ENCODE data around the gene CFAP69.
"Not testable (repeated sequence)": the region's sequence is repeated elsewhere in the genome, so short reads cannot be mapped to it uniquely, and the experiment has no call there.

Gene CFAP69

DNA sequence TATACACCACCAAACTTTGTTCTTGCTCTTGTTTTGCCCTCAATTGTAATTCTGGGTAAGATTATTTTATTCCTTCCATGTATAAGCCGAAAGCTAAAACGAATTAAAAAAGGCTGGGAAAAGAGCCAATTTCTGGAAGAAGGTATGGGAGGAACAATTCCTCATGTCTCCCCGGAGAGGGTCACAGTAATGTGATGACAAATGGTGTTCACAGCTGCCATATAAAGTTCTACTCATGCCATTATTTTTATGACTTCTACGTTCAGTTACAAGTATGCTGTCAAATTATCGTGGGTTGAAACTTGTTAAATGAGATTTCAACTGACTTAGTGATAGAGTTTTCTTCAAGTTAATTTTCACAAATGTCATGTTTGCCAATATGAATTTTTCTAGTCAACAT lies 12.5 kb upstream of the CFAP69 start:
- no peak for DNase-seq (ENCODE audit: low read depth in 3 of 3, low spot score in 1 of 3)

DNA sequence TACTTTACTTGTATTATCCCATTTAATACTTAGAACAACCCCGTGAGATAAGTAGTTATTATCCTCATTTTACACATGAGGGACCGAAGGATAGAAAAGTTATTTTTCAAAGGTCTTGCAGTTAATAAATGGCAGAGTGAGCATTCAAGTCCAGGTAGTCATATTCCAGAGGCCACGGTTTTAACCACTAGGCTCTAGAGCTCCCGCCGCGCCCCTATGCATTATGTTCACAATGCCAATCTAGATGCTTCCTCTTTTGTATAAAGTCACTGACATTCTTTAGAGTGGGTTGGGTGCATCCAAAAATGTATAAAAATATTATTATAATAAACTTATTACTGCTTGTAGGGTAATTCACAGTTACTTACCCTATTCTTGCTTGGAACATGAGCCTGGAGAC lies 11.4 kb upstream of the CFAP69 start:
- no peak for DNase-seq (ENCODE audit: low read depth in 3 of 3, low spot score in 1 of 3)

DNA sequence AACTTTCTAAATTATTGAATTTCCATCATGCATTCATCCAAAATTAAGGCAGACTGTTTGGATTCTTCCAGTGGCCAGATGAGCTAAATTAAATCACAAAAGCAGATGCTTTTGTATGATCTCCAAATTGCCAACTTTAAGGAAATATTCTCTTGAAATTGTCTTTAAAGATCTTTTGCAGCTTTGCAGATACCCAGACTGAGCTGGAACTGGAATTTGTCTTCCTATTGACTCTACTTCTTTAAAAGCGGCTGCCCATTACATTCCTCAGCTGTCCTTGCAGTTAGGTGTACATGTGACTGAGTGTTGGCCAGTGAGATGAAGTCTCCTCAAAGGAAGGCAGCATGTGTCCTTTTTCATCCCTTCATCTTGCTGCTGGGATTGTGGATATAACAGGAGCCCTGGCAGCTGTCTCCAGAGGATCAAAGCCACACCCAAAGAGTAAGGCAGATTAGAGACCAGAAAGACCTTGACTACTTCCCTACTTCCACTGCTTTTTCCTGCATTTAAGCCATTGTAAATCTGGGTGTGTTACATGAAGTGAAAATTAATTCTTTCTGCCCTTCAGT lies 8.2 kb upstream of the CFAP69 start:
- DNase-seq (ENCODE audit: low read depth in 3 of 3, low spot score in 1 of 3) = no peak

DNA sequence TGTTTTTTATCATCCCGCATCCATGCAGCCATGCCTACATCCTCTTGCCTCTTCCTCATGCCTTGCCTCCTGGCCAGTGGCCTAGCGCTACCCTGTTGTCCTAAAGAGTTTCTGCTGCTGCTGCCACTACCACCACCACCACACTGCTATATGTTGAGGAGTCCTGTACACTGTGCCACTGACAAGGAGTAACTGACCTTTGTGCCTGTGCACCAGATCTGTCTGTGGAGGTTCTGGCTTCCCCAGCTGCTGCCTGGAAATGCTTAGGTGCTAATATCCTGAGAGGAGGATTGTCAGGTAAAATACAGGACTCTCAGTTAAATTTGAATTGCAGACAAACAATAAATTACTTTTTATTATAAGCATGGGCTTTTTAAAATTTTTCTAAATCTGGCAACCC lies 7.0 kb upstream of the CFAP69 start:
- DNase-seq (ENCODE audit: low read depth in 3 of 3, low spot score in 1 of 3) = no peak

DNA sequence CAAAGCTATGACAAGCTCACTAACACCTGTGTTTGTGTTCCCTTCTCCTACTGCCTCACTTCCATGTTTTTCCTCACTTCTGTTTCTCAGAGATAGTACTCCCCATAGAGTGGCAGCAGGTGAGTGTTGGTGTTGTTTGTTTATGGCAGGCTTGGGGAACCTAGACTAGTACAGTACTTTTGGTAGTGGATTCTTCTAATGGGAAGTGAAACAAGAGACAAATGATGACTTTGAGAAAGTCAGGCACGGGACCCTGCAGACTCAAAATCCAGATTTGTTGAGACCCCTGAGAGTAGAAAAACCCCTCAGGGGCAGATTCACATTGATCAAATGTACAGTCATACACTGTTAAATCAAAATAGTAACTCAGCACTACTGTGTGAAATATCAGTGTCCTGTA lies 6.4 kb upstream of the CFAP69 start:
- no peak for DNase-seq (ENCODE audit: low read depth in 3 of 3, low spot score in 1 of 3)

DNA sequence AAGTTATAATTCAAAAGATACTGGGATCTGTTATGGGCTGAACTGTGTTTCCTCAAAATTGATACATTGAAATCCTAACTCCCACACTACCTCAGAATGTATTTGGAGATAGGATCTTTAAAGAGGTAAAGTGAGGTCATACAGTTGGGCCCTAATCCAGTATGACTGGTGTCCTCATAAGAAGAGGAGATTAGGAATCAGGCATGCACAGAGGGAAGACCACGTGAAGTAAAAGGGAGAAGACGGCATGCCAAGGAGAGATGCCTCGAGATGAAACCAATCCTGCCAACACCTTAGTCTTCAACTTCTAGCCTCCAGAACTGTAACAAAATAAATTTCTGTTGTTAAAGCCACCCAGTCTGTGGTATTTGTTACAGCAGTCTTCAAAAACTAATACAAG lies 5.9 kb upstream of the CFAP69 start:
- no peak for DNase-seq (ENCODE audit: low read depth in 3 of 3, low spot score in 1 of 3)

DNA sequence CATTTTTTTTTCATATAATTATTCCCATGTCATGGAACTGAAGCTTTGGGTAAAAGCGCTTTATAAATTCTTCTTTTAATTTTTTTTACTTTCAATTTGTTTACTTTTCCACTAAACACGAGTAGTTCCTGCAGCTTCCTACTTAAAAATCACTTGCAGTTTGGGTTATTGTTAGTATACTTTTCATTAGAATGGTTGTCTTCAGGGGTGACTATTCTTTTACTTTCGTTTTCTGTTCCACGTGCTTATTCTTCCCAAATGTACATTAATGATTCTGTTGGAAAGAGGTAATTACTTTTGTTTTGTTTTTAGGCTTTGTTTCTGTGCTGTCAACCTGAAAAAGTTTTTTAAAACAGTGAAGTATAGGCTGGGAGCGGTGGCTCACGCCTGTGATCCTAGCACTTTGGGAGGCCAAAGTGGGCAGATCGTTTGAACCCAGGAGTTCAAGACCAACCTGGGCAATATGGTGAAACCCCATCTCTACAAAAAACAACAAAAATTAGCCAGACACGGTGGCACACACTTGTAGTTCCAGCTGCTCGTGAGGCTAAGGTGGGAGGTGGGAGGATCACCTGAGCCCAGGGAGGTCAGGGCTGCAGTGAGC lies 5.2 kb upstream of the CFAP69 start:
- no peak for DNase-seq (ENCODE audit: low read depth in 3 of 3, low spot score in 1 of 3)

DNA sequence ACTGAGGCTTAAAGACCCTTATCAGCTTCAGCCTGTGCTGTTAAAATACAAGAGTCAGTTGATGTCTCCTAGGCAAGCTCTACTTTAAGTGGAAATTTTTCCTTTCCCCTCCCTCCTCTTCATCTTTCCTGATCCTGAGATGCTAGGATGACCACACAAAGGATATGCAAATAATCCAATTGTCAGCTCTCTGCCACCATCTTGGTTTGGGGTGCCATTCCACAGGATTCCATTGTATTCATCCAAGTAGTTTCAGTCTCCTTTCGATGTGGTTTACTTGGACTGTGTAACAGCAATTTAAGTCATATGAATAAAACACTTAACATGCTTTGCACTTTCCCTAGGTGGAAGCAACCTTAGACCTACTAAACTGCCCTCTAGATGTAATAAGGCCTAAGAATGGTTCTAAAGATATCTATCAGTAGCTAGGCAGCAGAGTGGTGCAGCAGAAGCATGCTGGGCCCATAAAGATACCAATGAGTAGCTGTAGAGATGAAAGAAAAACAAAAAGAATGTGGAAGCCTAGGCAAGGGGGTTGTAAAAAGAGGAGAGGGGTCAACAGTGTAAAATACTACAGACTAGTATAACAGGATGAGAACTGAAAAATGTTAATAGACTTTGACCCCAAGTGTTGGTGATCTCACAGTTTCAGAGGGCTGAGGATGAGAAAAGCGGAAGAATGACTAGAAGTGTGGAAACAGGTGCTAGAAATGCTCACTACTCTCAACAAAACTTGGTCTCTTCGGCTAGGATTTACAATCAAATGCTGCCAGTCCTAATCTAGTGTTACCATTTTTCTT lies 2.4 kb upstream of the CFAP69 start:
- DNase-seq (ENCODE audit: low read depth in 3 of 3, low spot score in 1 of 3) = no peak

DNA sequence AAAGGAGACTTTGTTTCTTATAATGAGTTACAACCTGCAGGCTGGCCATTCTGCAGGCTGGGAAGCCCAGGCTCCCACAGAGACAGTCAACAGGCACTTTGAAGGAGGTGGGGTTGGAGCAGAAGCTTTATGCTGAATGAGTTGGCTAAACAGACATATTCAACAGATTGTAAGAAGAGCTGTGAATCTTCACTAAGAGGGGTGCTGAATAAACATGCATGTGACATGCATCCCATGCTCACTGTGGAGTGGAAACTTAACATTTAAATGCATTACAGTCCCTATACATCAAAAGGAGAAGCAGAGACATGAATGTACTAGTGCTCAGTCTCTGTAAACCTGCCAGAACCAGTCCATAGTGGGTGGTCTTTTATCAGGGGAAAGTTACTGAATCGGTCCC lies 1.4 kb upstream of the CFAP69 start:
- no peak for DNase-seq (ENCODE audit: low read depth in 3 of 3, low spot score in 1 of 3)

DNA sequence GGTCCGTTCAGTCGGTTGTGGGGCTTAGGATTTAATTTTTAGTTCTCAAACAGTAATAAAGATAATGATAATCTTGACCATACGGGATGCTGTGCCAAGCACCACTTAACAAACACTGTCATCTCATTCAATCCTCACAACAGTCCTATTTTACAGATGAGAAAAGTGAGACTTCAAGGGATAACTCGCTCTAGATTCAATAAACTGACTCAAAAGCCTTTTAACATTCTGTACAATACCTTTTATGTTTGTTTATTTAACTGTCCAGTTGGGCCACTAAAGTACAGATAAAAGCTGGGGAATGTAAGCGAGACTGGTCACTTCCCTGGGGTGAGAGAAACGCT lies 437 bp upstream of the CFAP69 start:
- no peak for DNase-seq (ENCODE audit: low read depth in 3 of 3, low spot score in 1 of 3)

DNA sequence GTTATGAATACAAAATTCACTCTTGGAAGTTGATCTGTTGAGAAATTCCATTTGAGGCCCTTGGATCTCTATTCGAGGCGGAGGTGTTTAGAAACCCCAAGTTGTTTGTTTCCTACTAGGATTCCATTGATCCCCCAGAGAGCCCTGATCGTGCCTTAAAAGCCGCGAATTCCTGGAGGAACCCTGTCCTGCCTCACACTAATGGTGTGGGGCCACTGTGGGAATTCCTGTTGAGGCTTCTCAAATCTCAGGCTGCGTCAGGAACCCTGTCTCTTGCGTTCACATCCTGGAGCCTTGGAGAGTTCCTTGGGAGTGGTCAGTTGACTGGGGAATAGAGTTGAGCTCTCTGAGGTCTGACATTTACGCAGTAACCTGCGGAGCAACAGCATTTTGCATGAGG lies 1.2 kb downstream of the CFAP69 start:
- no peak for DNase-seq (ENCODE audit: low read depth in 3 of 3, low spot score in 1 of 3)

DNA sequence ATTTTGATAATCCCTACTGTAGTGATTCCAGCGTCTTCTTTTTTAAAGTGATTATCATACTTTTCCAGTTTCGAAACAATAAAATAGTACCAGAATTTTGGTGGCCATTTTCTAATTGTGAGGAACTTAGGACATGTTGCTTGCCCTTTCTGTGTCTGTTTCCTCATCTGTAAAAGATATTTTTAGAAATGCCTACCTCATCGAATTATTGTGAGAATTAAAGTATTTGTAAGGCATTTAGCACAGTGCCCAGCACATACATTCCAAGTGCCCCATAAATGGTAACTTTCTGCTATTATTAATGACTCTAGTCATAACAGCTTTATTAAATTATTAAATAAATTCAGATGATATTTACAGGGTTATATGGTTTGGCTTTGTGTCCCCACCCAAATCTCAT lies 3.7 kb downstream of the CFAP69 start:
- no peak for DNase-seq (ENCODE audit: low read depth in 3 of 3, low spot score in 1 of 3)

DNA sequence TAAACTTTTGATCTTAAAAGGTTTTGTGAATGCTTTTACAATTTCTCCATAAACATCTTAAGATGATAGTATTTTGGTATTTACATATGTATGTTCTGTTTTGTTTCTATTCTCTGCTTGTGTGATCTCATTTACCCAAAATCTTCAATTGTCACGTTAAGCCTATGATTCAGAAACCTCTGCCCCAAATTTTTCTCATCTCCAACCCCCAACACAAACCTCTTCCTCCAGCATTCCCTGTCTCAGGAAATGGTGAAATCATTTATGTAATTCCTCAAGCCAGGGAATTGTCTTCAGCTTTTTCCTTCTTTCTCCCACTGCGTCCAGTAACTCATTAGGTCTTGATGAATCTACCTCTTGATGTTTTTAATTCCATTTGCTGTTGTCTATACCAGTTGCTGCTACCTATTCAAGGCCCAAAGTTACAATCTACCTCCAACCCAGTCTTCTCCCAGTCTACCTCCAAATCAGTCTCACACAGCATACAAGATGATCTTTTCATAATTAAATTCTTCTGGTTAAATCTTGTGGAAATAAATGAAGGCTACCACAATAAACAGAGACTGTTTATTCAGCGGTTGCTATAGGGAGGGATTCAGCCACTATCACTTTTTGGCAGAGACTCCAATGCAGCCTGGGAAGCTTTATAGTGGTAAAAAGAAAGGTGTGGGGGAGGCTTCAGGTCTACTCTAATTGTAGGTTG lies 5.8 kb downstream of the CFAP69 start:
- DNase-seq (ENCODE audit: low read depth in 3 of 3, low spot score in 1 of 3) = no peak

DNA sequence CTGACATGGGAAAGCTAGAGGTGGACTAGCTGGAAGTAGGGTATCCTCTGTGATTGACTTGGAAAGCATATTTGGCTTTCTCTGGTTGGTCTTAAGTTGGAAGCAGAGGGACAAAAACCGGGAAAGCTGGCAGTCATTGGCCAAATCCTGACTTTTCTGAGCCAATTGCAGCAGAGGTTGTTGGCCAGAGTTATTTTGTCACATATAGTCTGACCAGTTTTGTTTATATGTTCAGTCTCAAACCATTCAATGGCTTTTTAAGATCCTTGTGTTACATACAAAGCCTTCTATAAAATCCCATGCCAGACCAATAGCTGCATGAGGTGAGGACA lies 6.3 kb downstream of the CFAP69 start:
- no peak for DNase-seq (ENCODE audit: low read depth in 3 of 3, low spot score in 1 of 3)

DNA sequence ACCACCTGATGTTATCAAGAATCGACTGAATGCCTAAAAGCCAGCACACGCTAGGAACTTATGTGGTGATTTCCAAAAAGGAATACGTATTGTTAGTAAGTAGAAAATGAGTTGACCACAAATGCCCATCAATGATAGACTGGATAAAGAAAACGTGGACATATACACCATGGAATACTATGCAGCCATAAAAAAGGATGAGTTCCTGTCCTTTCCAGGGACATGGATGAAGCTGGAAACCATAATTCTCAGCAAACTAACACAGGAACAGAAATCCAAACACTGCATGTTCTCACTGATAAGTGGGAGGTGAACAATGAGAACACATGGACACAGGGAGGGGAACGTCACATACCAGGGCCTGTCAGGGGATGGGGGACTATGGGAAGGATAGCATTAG lies 11.0 kb downstream of the CFAP69 start:
- not testable (repeated sequence) for DNase-seq (ENCODE audit: low read depth in 3 of 3, low spot score in 1 of 3)

DNA sequence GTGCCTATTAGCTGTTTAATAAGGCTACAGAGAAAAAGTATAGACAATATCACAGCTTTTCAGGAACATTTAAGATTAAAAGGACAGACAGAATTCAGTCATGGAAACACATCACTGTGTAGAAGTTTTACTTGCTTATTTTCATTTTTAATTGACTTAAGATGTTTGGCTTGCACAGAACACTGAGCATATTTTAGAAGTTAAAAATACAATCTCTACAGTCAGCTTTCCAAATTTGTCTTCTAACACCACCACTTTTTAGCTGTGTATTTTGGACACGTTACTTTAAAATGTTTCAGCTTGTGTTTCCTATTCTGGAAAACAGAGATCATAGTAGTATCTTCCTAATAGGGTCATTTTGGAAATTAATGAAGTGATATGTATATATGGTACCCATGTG lies 11.8 kb downstream of the CFAP69 start:
- DNase-seq (ENCODE audit: low read depth in 3 of 3, low spot score in 1 of 3) = no peak

DNA sequence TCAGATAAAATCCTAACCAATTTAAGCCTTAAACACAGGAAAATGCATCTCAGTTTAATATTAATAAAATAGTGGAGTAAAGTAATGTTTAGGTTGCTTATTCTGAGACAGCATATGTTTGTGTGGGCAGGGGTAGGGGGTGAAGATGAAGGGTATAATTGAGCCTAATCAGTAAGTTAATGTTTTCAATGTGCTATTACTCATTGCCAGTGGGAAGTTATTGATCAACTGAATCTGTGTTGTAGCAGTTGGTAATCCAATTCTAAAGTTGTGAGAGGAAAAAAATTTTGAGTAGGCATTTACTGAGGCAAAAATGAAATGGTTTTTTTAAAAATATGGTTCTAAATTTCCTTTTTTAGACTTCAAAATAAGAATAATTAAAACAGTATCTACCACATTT lies 16.5 kb downstream of the CFAP69 start:
- no peak for DNase-seq (ENCODE audit: low read depth in 3 of 3, low spot score in 1 of 3)

DNA sequence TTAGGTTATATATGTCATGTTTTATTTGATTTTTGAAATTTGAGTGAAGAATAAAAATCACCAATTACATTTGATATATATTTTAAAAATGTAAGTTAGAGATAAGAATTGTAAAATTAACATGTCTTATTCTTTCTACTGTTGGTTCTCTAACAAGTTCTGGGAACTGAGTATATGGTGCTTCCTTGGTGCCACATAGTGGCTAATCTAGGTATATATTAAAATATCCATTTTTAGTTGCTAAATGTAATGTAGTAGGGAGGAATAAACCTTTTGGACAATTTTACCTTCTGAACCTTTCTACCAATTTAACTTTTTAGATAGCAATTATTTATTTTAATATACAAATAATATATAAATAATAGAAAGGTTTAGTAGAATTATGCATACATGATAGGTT lies 17.5 kb downstream of the CFAP69 start:
- DNase-seq (ENCODE audit: low read depth in 3 of 3, low spot score in 1 of 3) = no peak

DNA sequence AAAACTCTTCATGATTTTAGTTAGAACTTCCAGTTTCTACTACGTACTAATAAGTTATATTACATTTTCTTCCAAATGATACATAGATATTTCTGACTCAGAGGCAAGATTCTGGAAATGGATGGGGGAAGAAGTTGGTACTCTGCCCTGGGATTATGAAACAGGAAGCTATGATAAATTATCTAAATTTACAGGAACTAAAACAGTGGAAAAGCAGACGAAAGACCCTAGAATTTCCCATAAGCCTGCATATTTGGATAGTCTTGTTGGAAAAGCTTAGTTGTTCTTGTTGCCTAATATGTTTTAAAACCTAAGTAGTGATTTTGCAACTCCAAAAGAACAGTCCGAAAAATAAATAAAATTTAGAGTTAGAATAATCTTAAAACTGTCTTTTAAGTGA lies 21.8 kb downstream of the CFAP69 start:
- no peak for DNase-seq (ENCODE audit: low read depth in 3 of 3, low spot score in 1 of 3)

DNA sequence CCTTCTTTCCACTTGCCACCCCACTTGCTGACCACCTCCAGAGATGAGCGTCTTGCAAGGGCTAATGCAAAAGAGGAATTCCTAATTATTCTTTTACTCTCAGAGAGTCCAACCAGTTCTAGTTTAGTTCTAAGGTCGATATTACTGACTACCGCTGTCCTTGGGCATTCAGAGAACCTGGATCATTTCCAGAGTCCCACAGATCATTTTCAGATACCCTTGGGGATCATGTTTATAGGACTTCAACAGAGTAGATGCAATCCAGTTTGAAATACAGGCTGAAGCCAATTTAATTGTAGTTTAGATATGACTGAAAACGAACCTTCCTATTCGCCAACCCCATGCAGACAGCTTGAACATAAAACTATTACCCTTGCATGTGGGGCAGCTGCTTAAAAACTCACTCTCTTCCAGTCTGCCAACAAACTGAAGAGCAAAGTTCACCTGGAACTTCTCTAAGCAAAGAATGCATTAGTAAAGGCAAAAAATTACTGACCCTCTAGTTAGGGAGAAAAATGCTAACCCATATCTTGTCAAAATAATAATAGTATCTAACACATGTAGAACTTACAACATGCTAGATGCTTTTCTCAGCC lies 22.4 kb downstream of the CFAP69 start:
- no peak for DNase-seq (ENCODE audit: low read depth in 3 of 3, low spot score in 1 of 3)

DNA sequence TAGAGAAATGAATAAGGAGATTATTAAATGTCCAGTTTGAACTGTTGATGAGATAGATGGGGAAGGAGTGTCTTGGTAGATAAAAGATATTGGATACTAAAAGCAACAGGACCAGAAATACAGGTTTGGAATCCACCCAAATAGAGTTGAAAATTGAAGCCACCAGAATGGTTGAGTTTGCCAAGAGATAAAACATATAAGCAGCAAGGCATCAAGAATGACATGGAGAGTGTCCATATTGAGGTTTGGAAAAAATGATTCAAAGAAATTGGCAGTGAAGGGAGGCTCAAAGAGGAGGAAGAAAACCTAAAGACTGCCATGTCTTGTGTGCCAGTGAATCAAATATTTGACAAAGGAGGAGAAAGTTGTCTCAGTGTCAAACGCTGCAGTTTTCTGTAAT lies 24.2 kb downstream of the CFAP69 start:
- DNase-seq (ENCODE audit: low read depth in 3 of 3, low spot score in 1 of 3) = no peak

All from stimulated activated CD4-positive, alpha-beta T cell treated with anti-CD3 and anti-CD28 coated beads, TNF-alpha, amount 100 ng/mL, for 1 hour (primary cell).